ENCODE measurements around the gene CAMTA1. TPM values are rescaled to one million over a fixed set of nuclear protein-coding genes. Genes with fewer than 3 reads are reported as not detected.

The CAMTA1 gene
- total RNA-seq, 1 experiment from 2014 or later: 60.0 TPM

GRCh38 chr1:7509598-7509997, 724.3 kb downstream of the CAMTA1 start:
- intact Hi-C loops (cut with micrococcal nuclease; ENCODE audit: unreplicated experiment): no loop called here
- Mint-ChIP-seq H3K4me3 (ENCODE audit: unreplicated experiment) (no peak overlapping the region), H3K9me3 (ENCODE audit: unreplicated experiment) (no peaks in the 10 kb centered on the region), H3K36me3 (ENCODE audit: insufficient read depth, unreplicated experiment) (no peaks in the 10 kb centered on the region), H3K27ac (ENCODE audit: unreplicated experiment) (no peak overlapping the region), H3K27me3 (ENCODE audit: insufficient read depth, unreplicated experiment) (peaks cover 5% of the 10 kb centered on the region), H3K4me1 (ENCODE audit: low read depth, unreplicated experiment) (no peaks in the 10 kb centered on the region)
- Histone ChIP-seq H3K27me3 (replicated peaks; ENCODE audit: control insufficient read depth, insufficient read depth, low read length) (no peaks in the 10 kb centered on the region), H3K4me1 (no peaks in the 10 kb centered on the region), H3K36me3 (ENCODE audit: control insufficient read depth, insufficient read depth, low read length) (no peaks in the 10 kb centered on the region), H3K4me3 (ENCODE audit: low read depth, low read length) (no peak overlapping the region), H3K9me3 (0 out of 2 replicates have a peak, but pooled peaks cover 3% of the 10 kb centered on the region)
- no TSS peak for BruUV-seq (replicated peaks)
- POLR2A ChIA-PET: no interaction called here
- TF ChIP-seq CTCF (IDR thresholded peaks at IDR 0.05; ENCODE audit: insufficient read depth in 1 of 2, low read depth in 1 of 2, low read length in 1 of 2, severe bottlenecking in 1 of 2, unreplicated experiment in 1 of 2): no peak
- DNase-seq: no peak
- CTCF ChIA-PET: no interaction called here

DNA sequence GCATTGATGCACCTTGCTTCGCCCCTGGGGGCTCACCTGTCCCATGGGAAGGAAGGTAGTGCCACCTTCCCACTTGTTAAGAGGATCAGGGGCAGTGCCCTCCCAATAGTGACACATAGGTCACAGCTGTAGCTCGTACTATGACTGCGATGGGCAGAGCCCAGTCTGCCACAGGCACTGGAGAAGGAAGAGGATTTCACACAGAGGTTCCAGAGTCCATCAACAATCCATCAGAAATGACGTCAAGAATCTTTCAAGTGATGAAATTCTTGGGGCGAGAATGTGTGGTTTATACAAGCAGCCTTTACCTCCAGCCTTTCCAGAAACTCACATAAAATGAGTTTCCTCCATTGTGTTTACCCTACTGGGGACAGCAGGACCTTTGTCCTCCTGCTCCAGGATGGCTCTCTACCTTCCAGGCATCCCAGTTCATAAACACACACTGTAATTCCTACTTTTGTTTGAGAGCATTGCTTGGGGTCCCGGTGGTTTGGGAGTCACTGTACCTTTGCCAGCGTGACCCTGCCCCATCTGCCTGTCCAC, 725.2 kb downstream of the CAMTA1 start:
- BruUV-seq (replicated peaks): no TSS peak
- Histone ChIP-seq H3K9me3 (0 out of 2 replicates have a peak, but pooled peaks cover 3% of the 10 kb centered on the region), H3K4me1 (no peaks in the 10 kb centered on the region), H3K27me3 (replicated peaks; ENCODE audit: control insufficient read depth, insufficient read depth, low read length) (no peaks in the 10 kb centered on the region), H3K36me3 (ENCODE audit: control insufficient read depth, insufficient read depth, low read length) (no peaks in the 10 kb centered on the region), H3K4me3 (ENCODE audit: low read depth, low read length) (no peak overlapping the region)
- TF ChIP-seq CTCF (IDR thresholded peaks at IDR 0.05; ENCODE audit: insufficient read depth in 1 of 2, low read depth in 1 of 2, low read length in 1 of 2, severe bottlenecking in 1 of 2, unreplicated experiment in 1 of 2): no peak
- ChIA-PET CTCF (no interaction called here), POLR2A (no interaction called here)
- intact Hi-C loops (cut with micrococcal nuclease; ENCODE audit: unreplicated experiment): no loop called here
- H3K4me1 Mint-ChIP-seq (ENCODE audit: low read depth, unreplicated experiment): no peaks in the 10 kb centered on the region
- no peak overlapping the region for H3K4me3 Mint-ChIP-seq (ENCODE audit: unreplicated experiment)
- H3K27me3 Mint-ChIP-seq (ENCODE audit: insufficient read depth, unreplicated experiment): peaks cover 5% of the 10 kb centered on the region
- no peaks in the 10 kb centered on the region for H3K36me3 Mint-ChIP-seq (ENCODE audit: insufficient read depth, unreplicated experiment)
- no peak overlapping the region for H3K27ac Mint-ChIP-seq (ENCODE audit: unreplicated experiment)
- no peak for DNase-seq
- no peaks in the 10 kb centered on the region for H3K9me3 Mint-ChIP-seq (ENCODE audit: unreplicated experiment)

- no peak for DNase-seq
- H3K4me1 Mint-ChIP-seq (ENCODE audit: low read depth, unreplicated experiment): no peaks in the 10 kb centered on the region
- H3K36me3 Mint-ChIP-seq (ENCODE audit: insufficient read depth, unreplicated experiment): no peaks in the 10 kb centered on the region
- CTCF ChIA-PET: no interaction called here
- no peak overlapping the region for H3K4me3 ChIP-seq (ENCODE audit: low read depth, low read length)
- no peaks in the 10 kb centered on the region for H3K27me3 ChIP-seq (replicated peaks; ENCODE audit: control insufficient read depth, insufficient read depth, low read length)
- H3K9me3 Mint-ChIP-seq (ENCODE audit: unreplicated experiment): no peaks in the 10 kb centered on the region
- intact Hi-C loops (cut with micrococcal nuclease; ENCODE audit: unreplicated experiment): no loop called here
- TF ChIP-seq CTCF (IDR thresholded peaks at IDR 0.05; ENCODE audit: insufficient read depth in 1 of 2, low read depth in 1 of 2, low read length in 1 of 2, severe bottlenecking in 1 of 2, unreplicated experiment in 1 of 2): no peak
- POLR2A ChIA-PET: no interaction called here
- no peak overlapping the region for H3K4me3 Mint-ChIP-seq (ENCODE audit: unreplicated experiment)
- BruUV-seq (replicated peaks): no TSS peak
- H3K4me1 ChIP-seq: no peaks in the 10 kb centered on the region
- no peak overlapping the region for H3K27ac Mint-ChIP-seq (ENCODE audit: unreplicated experiment)
- H3K27me3 Mint-ChIP-seq (ENCODE audit: insufficient read depth, unreplicated experiment): peaks cover 5% of the 10 kb centered on the region
- 0 out of 2 replicates have a peak, but pooled peaks cover 2% of the 10 kb centered on the region for H3K9me3 ChIP-seq
- H3K36me3 ChIP-seq (ENCODE audit: control insufficient read depth, insufficient read depth, low read length): no peaks in the 10 kb centered on the region
Observed at GRCh38 chr1:7511381-7511780, 726.1 kb downstream of the CAMTA1 start.
